SU-DHL-6 (cell line): ENCODE data around the gene HOXD3.

Experiments
- H2AFZ ChIP-seq: fragments of 200-600 bp; sonication (generic); 2 replicates; pipeline ENCODE4 v1.6.1; 2014; ENCODE audit warnings: low read depth, mild to moderate bottlenecking, moderate library complexity, mixed read lengths, antibody characterized with exemption, low read length; ENCODE audit not compliant: severe bottlenecking
- H3F3A ChIP-seq: fragments of 200-600 bp; shearing (Covaris generic); 2 replicates; pipeline ENCODE4 v1.6.0; 2016; ENCODE audit warnings: antibody characterized with exemption, mild to moderate bottlenecking; ENCODE audit not compliant: insufficient read depth
- H3K27ac ChIP-seq: fragments of 200-600 bp; sonication (generic); 2 replicates; pipeline ENCODE4 v1.5.1; 2016; ENCODE audit warnings: low read depth, mild to moderate bottlenecking, low read length, moderate library complexity, mixed read lengths
- H3K27me3 ChIP-seq: fragments of 200-600 bp; sonication (generic), shearing (Covaris generic); 2 replicates; pipeline ENCODE4 v1.6.0; 2014; ENCODE audit warnings: mild to moderate bottlenecking, low read length
- H3K36me3 ChIP-seq: fragments of 200-600 bp; sonication (generic); 2 replicates; pipeline ENCODE4 v1.6.1; 2014; ENCODE audit warnings: mild to moderate bottlenecking, low read length, mixed read lengths
- H3K4me2 ChIP-seq: fragments of 300-600, 200-600 bp; shearing (Covaris generic), sonication (generic); 2 replicates; pipeline ENCODE4 v1.6.0; 2014; ENCODE audit warnings: low read length, low read depth, mild to moderate bottlenecking; ENCODE audit not compliant: poor library complexity, severe bottlenecking
- H3K4me3 ChIP-seq: fragments of 200-600 bp; sonication (generic); 2 replicates; pipeline ENCODE4 v1.5.1; 2014; ENCODE audit warnings: antibody characterized with exemption, low read length, mild to moderate bottlenecking, mixed read lengths; ENCODE audit not compliant: insufficient read depth, poor library complexity, severe bottlenecking
- H3K79me2 ChIP-seq: fragments of 200-600 bp; sonication (generic); 2 replicates; pipeline ENCODE4 v1.6.1; 2014; ENCODE audit warnings: mild to moderate bottlenecking, low read length, moderate library complexity; ENCODE audit not compliant: insufficient read depth
- H3K9ac ChIP-seq: fragments of 200-600 bp; sonication (generic); 2 replicates; pipeline ENCODE4 v1.7.0; 2014; ENCODE audit warnings: mild to moderate bottlenecking, low read length
- H3K9me2 ChIP-seq: fragments of 200-600 bp; sonication (generic); replicated peaks from 2 replicates; pipeline ENCODE4 v1.6.1; 2014; ENCODE audit warnings: low read length; ENCODE audit not compliant: insufficient read depth
- H3K9me3 ChIP-seq: fragments of 200-600 bp; sonication (generic); 2 replicates; pipeline ENCODE4 v1.6.1; 2014; ENCODE audit warnings: low read length, mixed read lengths; ENCODE audit not compliant: insufficient read depth
- H4K20me1 ChIP-seq: fragments of 200-600 bp; sonication (generic); 2 replicates; pipeline ENCODE4 v1.6.1; 2014; ENCODE audit warnings: low read depth, mild to moderate bottlenecking, antibody characterized with exemption, low read length, moderate library complexity, mixed read lengths
- EZH2phosphoT487 ChIP-seq: fragments of 200-600 bp; sonication (generic), shearing (Covaris generic); conservative IDR thresholded peaks from 2 replicates; pipeline ENCODE4 v1.6.1; 2018; ENCODE audit warnings: mild to moderate bottlenecking, antibody characterized with exemption, low read length, moderate library complexity, mixed read lengths
- TF ChIP-seq, protein P1 (sequence below): fragments of 200-600 bp; sonication (generic); IDR thresholded peaks from one replicate; pipeline ENCODE4 v1.5.1; 2017; ENCODE audit warnings: antibody characterized with exemption, mild to moderate bottlenecking, low read length, moderate library complexity; ENCODE audit not compliant: insufficient read depth, poor library complexity, severe bottlenecking

The HOXD3 gene

DNA sequence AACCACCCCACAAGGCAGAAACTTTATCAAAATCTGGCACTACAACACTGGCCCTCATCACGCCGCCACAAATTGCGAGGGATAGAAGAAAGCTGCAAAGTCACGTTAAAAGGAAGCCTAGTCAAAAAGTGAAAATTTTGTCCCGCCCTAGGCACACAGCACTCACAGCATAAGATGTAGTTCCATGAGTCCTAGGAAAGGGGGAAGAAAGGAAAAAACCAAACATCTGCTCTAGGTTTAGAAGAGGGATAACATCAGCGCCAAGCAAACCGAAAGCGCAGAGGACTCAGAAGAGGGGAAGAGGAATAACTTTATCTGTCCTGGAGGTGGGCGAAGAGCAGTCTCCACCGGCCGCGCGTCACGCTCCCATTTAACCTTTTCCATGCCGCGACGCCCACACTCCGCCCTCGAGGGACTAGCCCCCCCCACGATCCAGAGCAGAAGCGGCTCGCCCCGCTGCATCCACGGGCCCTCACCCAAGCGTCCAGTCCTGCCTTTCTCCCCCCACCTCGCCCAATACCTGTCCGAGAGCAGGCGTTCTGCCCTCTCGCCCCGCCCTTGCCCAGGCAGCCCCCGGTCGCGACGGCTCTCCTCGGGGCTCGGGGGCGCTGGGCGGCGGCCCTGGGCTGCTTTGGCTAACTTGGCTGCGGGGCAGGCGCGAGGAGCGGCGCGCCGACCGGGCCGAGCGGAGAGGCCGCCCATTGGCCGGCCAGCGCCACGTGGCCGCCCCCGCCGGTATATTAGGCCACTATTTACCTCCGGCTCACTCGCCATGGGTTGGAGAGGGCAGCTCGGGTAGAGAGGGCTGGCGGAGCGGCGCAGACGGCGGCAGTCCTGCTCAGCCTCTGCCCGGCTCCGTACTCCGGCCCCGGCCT is 31.0 kb downstream of the HOXD3 start, which contains the start of gene HOXD1:
TSS of gene HOXD1 (plus strand) at position 770 of the 875 bp plus-strand sequence. CDS start 134 bp downstream, outside the sequence.
- H3K4me3 ChIP-seq, result no peak within 1 kb of the TSS
- H3K4me2 ChIP-seq, result no peak within 1 kb of the TSS
- no peak within 1 kb of the TSS for H3K27ac ChIP-seq
- H3K36me3 ChIP-seq, result no peaks in the 10 kb centered on the region
- no peaks in the 10 kb centered on the region for H3F3A ChIP-seq
- H3K27me3 ChIP-seq, result no peaks in the 10 kb centered on the region
- no peaks in the 10 kb centered on the region for H3K9me2 ChIP-seq
- H3K79me2 ChIP-seq, result no peaks in the 10 kb centered on the region
- H2AFZ ChIP-seq, result peak within 1 kb of the TSS; percentile 3
- TF ChIP-seq, protein P1, sequence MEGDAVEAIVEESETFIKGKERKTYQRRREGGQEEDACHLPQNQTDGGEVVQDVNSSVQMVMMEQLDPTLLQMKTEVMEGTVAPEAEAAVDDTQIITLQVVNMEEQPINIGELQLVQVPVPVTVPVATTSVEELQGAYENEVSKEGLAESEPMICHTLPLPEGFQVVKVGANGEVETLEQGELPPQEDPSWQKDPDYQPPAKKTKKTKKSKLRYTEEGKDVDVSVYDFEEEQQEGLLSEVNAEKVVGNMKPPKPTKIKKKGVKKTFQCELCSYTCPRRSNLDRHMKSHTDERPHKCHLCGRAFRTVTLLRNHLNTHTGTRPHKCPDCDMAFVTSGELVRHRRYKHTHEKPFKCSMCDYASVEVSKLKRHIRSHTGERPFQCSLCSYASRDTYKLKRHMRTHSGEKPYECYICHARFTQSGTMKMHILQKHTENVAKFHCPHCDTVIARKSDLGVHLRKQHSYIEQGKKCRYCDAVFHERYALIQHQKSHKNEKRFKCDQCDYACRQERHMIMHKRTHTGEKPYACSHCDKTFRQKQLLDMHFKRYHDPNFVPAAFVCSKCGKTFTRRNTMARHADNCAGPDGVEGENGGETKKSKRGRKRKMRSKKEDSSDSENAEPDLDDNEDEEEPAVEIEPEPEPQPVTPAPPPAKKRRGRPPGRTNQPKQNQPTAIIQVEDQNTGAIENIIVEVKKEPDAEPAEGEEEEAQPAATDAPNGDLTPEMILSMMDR, result no peak
- no peak for TF ChIP-seq EZH2phosphoT487
- H3K9me3 ChIP-seq, result no peaks in the 10 kb centered on the region
- no peak within 1 kb of the TSS for H3K9ac ChIP-seq
- H4K20me1 ChIP-seq, result no peaks in the 10 kb centered on the region

DNA sequence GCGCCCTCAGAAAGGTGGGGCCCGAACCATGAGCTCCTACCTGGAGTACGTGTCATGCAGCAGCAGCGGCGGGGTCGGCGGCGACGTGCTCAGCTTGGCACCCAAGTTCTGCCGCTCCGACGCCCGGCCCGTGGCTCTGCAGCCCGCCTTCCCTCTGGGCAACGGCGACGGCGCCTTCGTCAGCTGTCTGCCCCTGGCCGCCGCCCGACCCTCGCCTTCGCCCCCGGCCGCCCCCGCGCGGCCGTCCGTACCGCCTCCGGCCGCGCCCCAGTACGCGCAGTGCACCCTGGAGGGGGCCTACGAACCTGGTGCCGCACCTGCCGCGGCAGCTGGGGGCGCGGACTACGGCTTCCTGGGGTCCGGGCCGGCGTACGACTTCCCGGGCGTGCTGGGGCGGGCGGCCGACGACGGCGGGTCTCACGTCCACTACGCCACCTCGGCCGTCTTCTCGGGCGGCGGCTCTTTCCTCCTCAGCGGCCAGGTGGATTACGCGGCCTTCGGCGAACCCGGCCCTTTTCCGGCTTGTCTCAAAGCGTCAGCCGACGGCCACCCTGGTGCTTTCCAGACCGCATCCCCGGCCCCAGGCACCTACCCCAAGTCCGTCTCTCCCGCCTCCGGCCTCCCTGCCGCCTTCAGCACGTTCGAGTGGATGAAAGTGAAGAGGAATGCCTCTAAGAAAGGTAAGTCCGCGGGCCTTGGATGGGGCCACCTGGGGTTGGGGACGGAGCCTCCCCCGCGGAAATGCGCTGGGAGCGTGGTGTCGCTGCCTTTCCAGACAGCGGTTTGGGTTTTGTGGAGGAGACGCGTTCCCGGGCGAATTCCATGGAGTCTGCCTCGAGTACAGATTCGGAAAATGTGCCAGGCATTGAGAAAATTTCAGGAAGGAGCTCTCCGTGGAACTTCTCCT is 31.9 kb downstream of the HOXD3 start:
- Histone ChIP-seq H2AFZ (no peak overlapping the region), H3K79me2 (no peaks in the 10 kb centered on the region), H3K4me2 (no peak overlapping the region), H4K20me1 (no peaks in the 10 kb centered on the region), H3K27me3 (no peaks in the 10 kb centered on the region), H3K9me2 (no peaks in the 10 kb centered on the region), H3F3A (no peaks in the 10 kb centered on the region), H3K4me3 (no peak overlapping the region), H3K9me3 (no peaks in the 10 kb centered on the region), H3K36me3 (no peaks in the 10 kb centered on the region), H3K9ac (no peak overlapping the region), H3K27ac (no peak overlapping the region)
- no peak for TF ChIP-seq EZH2phosphoT487
- TF ChIP-seq, protein P1, result no peak

DNA sequence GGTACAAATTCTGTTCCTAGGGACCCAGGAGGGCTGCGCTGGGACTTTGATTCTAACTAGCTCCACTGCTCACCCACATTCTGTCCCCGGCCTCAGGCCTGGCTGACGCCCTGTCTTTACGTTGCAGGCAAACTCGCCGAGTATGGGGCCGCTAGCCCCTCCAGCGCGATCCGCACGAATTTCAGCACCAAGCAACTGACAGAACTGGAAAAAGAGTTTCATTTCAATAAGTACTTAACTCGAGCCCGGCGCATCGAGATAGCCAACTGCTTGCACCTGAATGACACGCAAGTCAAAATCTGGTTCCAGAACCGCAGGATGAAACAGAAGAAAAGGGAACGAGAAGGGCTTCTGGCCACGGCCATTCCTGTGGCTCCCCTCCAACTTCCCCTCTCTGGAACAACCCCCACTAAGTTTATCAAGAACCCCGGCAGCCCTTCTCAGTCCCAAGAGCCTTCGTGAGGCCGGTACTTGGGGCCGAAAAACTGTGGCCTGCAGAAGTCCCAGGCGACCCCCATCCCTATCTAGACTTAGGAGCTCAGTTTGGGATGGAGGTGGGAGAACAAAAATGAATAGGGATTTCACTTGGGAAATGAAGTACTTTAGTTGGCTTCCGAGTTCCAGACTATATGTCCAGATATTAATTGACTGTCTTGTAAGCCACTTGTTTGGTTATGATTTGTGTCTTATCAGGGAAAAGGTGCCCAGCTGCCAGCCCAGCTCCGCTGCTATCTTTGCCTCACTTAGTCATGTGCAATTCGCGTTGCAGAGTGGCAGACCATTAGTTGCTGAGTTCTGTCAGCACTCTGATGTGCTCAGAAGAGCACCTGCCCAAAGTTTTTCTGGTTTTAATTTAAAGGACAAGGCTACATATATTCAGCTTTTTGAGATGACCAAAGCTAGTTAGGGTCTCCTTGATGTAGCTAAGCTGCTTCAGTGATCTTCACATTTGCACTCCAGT is 32.9 kb downstream of the HOXD3 start:
- no peaks in the 10 kb centered on the region for H4K20me1 ChIP-seq
- no peak overlapping the region for H3K4me2 ChIP-seq
- no peaks in the 10 kb centered on the region for H3K79me2 ChIP-seq
- no peaks in the 10 kb centered on the region for H3K36me3 ChIP-seq
- H3K9me3 ChIP-seq, result no peaks in the 10 kb centered on the region
- no peak overlapping the region for H3K27ac ChIP-seq
- no peak overlapping the region for H2AFZ ChIP-seq
- no peak for TF ChIP-seq EZH2phosphoT487
- no peak overlapping the region for H3K9ac ChIP-seq
- H3F3A ChIP-seq, result no peaks in the 10 kb centered on the region
- no peaks in the 10 kb centered on the region for H3K27me3 ChIP-seq
- H3K9me2 ChIP-seq, result no peaks in the 10 kb centered on the region
- H3K4me3 ChIP-seq, result no peak overlapping the region
